ENCODE results near the gene TRIM67.

Gene TRIM67

DNA sequence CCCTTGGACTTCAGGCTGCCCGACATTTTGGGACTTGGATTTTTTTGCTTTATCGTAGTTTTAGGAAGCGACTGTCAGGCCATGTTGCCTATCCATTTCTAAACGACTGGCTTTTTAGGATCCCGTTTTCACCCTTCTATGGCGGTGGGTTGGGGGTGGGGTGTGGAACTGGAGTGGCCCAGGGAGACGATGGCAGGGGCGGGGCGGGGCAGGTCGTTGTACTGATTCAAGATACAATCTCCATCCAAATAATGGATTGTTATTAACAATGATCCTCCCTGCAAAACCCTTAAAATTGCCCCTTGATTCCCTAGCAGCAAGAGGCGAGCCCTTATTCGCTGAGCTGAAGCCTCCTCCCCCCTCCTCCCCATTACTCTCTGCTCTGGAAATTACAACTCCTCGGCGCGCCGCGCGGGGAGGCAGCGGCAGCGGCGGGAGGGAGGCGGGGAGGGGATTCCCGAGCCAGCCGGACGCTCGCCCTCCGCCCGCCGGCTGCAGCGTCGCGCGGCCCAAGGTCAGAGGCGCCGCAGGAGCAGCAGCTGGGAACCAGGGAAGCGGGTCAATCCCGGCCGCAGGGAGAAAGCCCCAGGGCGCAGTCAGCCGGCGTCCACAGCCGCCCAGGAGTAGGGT, at the start of gene TRIM67:
TSS of gene TRIM67 (plus strand) at position 392 of the 630 bp plus-strand sequence. CDS start 912 bp downstream, outside the sequence.
- no peaks in the 10 kb centered on the region for H3K27me3 ChIP-seq (ENCODE audit: insufficient read depth, low read depth)
- TF ChIP-seq, protein P1, sequence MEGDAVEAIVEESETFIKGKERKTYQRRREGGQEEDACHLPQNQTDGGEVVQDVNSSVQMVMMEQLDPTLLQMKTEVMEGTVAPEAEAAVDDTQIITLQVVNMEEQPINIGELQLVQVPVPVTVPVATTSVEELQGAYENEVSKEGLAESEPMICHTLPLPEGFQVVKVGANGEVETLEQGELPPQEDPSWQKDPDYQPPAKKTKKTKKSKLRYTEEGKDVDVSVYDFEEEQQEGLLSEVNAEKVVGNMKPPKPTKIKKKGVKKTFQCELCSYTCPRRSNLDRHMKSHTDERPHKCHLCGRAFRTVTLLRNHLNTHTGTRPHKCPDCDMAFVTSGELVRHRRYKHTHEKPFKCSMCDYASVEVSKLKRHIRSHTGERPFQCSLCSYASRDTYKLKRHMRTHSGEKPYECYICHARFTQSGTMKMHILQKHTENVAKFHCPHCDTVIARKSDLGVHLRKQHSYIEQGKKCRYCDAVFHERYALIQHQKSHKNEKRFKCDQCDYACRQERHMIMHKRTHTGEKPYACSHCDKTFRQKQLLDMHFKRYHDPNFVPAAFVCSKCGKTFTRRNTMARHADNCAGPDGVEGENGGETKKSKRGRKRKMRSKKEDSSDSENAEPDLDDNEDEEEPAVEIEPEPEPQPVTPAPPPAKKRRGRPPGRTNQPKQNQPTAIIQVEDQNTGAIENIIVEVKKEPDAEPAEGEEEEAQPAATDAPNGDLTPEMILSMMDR (conservative IDR thresholded peaks at IDR 0.05; ENCODE audit: low read depth, low read length): no peak

DNA sequence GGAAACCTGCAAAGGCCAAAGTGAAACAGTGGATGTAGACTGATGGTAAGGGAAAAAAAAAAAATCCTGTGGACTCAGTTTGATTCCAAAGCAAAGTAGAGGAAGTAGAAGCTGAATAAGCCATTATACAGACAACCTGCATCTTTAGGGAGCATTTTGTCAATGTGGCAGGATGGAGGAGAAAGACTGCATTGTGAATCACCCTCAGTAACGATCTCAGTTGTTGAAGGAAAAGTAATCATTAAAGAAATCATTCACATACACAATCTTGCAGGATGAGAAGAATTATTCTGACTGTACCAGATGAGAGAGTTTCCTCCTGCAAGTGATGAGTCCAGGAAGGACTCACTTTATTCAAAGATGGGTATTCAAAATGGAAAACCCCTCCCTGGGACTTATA, 45.1 kb upstream of the TRIM67 start:
- no peaks in the 10 kb centered on the region for H3K36me3 ChIP-seq (ENCODE audit: insufficient read depth)
- H3K9ac ChIP-seq: no peak overlapping the region
- TF ChIP-seq, protein P1 (conservative IDR thresholded peaks at IDR 0.05; ENCODE audit: low read depth, low read length): no peak
- H3K27ac ChIP-seq: no peak overlapping the region
- no peaks in the 10 kb centered on the region for H3K27me3 ChIP-seq (ENCODE audit: insufficient read depth, low read depth)
- H3K4me3 ChIP-seq (IDR thresholded peaks at IDR 0.05; ENCODE audit: insufficient read depth, low read depth, low read length): no peak overlapping the region
- no peaks in the 10 kb centered on the region for H4K20me1 ChIP-seq (ENCODE audit: insufficient read depth)
- no peak overlapping the region for H3K4me2 ChIP-seq
- H2AFZ ChIP-seq (ENCODE audit: low read depth): no peak overlapping the region
- no peaks in the 10 kb centered on the region for H3K79me2 ChIP-seq (ENCODE audit: insufficient read depth, low read depth)
- no peaks in the 10 kb centered on the region for H3K4me1 ChIP-seq (ENCODE audit: low read depth, poor library complexity, severe bottlenecking)

More for the DNA sequence above, at the start of gene TRIM67:
- H3K9ac ChIP-seq: no peak within 1 kb of the TSS
- no peaks in the 10 kb centered on the region for H3K36me3 ChIP-seq (ENCODE audit: insufficient read depth)
- H4K20me1 ChIP-seq (ENCODE audit: insufficient read depth): no peaks in the 10 kb centered on the region
- no peak within 1 kb of the TSS for H3K4me2 ChIP-seq
- no peak within 1 kb of the TSS for H2AFZ ChIP-seq (ENCODE audit: low read depth)
- no peak within 1 kb of the TSS for H3K4me3 ChIP-seq (IDR thresholded peaks at IDR 0.05; ENCODE audit: insufficient read depth, low read depth, low read length)
- no peaks in the 10 kb centered on the region for H3K79me2 ChIP-seq (ENCODE audit: insufficient read depth, low read depth)
- no peak within 1 kb of the TSS for H3K27ac ChIP-seq
- peaks cover 7% of the 10 kb centered on the region for H3K4me1 ChIP-seq (ENCODE audit: low read depth, poor library complexity, severe bottlenecking)

DNA sequence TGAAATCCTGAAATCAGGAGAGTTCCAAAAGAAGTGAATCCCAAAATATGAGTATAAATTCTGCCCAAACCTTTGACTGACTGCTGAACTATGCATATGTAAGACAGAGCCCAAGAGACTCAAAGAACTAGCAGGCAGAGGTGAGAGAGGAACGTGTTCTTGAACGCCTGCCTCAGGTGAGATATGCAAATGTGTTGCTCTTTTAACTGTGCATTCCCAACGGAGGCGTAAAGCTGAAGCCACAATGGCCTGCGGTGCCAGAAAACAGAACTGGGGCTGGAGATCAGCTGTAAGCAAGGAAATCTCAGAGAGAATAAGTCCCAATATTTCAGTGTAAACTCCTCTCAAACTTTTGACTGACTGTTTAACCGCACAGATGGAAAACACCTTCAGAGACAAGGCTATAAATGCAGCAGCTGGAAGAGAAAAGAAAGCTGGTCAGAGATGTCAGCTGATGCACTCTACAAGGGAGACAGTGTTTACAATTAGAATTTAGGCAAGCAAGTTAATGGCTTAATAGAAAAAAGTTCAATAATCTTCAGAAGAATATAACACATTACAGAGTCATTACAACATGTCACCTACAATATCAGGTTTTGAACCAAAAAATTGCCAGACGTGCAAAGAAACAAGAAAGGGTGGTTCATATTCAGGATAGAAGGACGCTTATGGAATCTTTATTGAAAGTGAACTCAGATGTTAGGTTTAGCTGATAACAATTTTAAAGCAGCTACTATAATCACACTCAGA, 43.0 kb upstream of the TRIM67 start:
- Histone ChIP-seq H3K4me1 (ENCODE audit: low read depth, poor library complexity, severe bottlenecking) (no peaks in the 10 kb centered on the region), H3K27me3 (ENCODE audit: insufficient read depth, low read depth) (no peaks in the 10 kb centered on the region), H3K4me3 (IDR thresholded peaks at IDR 0.05; ENCODE audit: insufficient read depth, low read depth, low read length) (no peak overlapping the region), H2AFZ (ENCODE audit: low read depth) (no peak overlapping the region), H3K27ac (no peak overlapping the region), H3K9ac (no peak overlapping the region), H3K79me2 (ENCODE audit: insufficient read depth, low read depth) (no peaks in the 10 kb centered on the region), H4K20me1 (ENCODE audit: insufficient read depth) (no peaks in the 10 kb centered on the region), H3K36me3 (ENCODE audit: insufficient read depth) (no peaks in the 10 kb centered on the region), H3K4me2 (no peak overlapping the region)
- TF ChIP-seq, protein P1 (conservative IDR thresholded peaks at IDR 0.05; ENCODE audit: low read depth, low read length): no peak

DNA sequence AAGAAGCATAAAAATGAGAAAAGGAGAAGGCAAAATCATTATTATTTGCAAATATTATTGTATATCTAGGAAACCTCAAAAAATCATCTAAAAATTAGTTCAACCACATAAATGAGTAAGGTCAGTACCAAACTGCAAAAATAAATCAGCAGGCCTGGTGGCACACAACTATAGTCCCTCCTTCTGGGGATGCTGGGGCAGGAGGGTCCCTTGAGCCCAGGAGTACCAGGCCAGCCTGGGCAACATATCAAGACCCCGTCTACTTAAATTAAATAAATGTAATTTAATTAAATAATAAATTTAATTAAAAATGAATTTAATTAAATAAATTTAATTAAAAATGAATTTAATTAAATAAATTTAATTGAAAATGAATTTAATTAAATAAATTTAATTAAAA, 40.3 kb upstream of the TRIM67 start:
- Histone ChIP-seq H3K4me3 (IDR thresholded peaks at IDR 0.05; ENCODE audit: insufficient read depth, low read depth, low read length) (no peak overlapping the region), H2AFZ (ENCODE audit: low read depth) (no peak overlapping the region), H3K4me2 (no peak overlapping the region), H3K27me3 (ENCODE audit: insufficient read depth, low read depth) (no peaks in the 10 kb centered on the region), H3K36me3 (ENCODE audit: insufficient read depth) (no peaks in the 10 kb centered on the region), H3K27ac (no peak overlapping the region), H3K9ac (no peak overlapping the region), H4K20me1 (ENCODE audit: insufficient read depth) (no peaks in the 10 kb centered on the region), H3K79me2 (ENCODE audit: insufficient read depth, low read depth) (no peaks in the 10 kb centered on the region), H3K4me1 (ENCODE audit: low read depth, poor library complexity, severe bottlenecking) (no peaks in the 10 kb centered on the region)
- TF ChIP-seq, protein P1 (conservative IDR thresholded peaks at IDR 0.05; ENCODE audit: low read depth, low read length): no peak
